Astrocyte (in vitro differentiated cells and primary cell): Measurements from ENCODE around the gene SETD1A. TPM values are rescaled to one million over a fixed set of nuclear protein-coding genes. Genes with fewer than 3 reads are reported as not detected.

Source experiments
- DNase-seq: peaks from one replicate; pipeline ENCODE4 v3.0.0-alpha.2; 2010; ENCODE audit warnings: low read depth
- FAIRE-seq: peaks from 2 replicates; lab custom pipeline; 2011; peaks lifted over from hg19 to GRCh38; lab: Jason Lieb, UNC
- H2AFZ ChIP-seq: 2 replicates; pipeline ENCODE4 v1.6.0; 2012; ENCODE audit warnings: low read depth, low read length, inconsistent platforms
- H3K27ac ChIP-seq: 2 replicates; pipeline ENCODE4 v1.5.1; 2011; ENCODE audit warnings: low read depth, low read length, inconsistent platforms
- H3K27me3 ChIP-seq: 2 replicates; pipeline ENCODE4 v1.6.0; 2011; ENCODE audit warnings: low read length, inconsistent platforms; ENCODE audit not compliant: insufficient read depth
- H3K36me3 ChIP-seq: 2 replicates; pipeline ENCODE4 v1.5.1; 2011; ENCODE audit warnings: low read length, inconsistent platforms; ENCODE audit not compliant: insufficient read depth
- H3K4me1 ChIP-seq: 2 replicates; pipeline ENCODE4 v1.5.1; 2011; ENCODE audit warnings: low read length, inconsistent platforms; ENCODE audit not compliant: insufficient read depth
- H3K4me2 ChIP-seq: 2 replicates; pipeline ENCODE4 v1.6.0; 2012; ENCODE audit warnings: low read length, inconsistent platforms
- H3K4me3 ChIP-seq: 2 replicates; pipeline ENCODE4 v1.5.1; 2011; ENCODE audit warnings: low read depth, mild to moderate bottlenecking, low read length, inconsistent platforms; ENCODE audit not compliant: insufficient read depth
- H3K79me2 ChIP-seq: 2 replicates; pipeline ENCODE4 v1.6.0; 2012; ENCODE audit warnings: mild to moderate bottlenecking, low read length, inconsistent platforms; ENCODE audit not compliant: insufficient read depth
- H3K9ac ChIP-seq: 2 replicates; pipeline ENCODE4 v1.6.0; 2012; ENCODE audit warnings: mild to moderate bottlenecking, low read length, inconsistent platforms
- H3K9me3 ChIP-seq: 2 replicates; pipeline ENCODE4 v1.5.1; 2012; ENCODE audit warnings: low read depth, mild to moderate bottlenecking, low read length, inconsistent platforms; ENCODE audit not compliant: insufficient read depth
- H4K20me1 ChIP-seq: 2 replicates; pipeline ENCODE4 v1.6.0; 2012; ENCODE audit warnings: low read length, inconsistent platforms; ENCODE audit not compliant: insufficient read depth
- H3K27ac Mint-ChIP-seq: one replicate; pipeline ENCODE4 v1.8.0; 2021; ENCODE audit warnings: mild to moderate bottlenecking, mixed read lengths; ENCODE audit not compliant: unreplicated experiment
- H3K27me3 Mint-ChIP-seq: one replicate; pipeline ENCODE4 v1.8.0; 2021; ENCODE audit warnings: low read depth, mixed read lengths; ENCODE audit not compliant: unreplicated experiment
- H3K36me3 Mint-ChIP-seq: one replicate; pipeline ENCODE4 v1.8.0; 2021; ENCODE audit warnings: low read depth, mixed read lengths; ENCODE audit not compliant: unreplicated experiment
- H3K4me1 Mint-ChIP-seq: one replicate; pipeline ENCODE4 v1.8.0; 2021; ENCODE audit warnings: low read depth, mixed read lengths; ENCODE audit not compliant: unreplicated experiment
- H3K4me3 Mint-ChIP-seq: one replicate; pipeline ENCODE4 v1.8.0; 2021; ENCODE audit warnings: mild to moderate bottlenecking, moderate library complexity, mixed read lengths; ENCODE audit not compliant: unreplicated experiment
- H3K9me3 Mint-ChIP-seq: one replicate; pipeline ENCODE4 v1.8.0; 2021; ENCODE audit warnings: mild to moderate bottlenecking, mixed read lengths; ENCODE audit not compliant: unreplicated experiment
- EZH2 ChIP-seq: IDR thresholded peaks from 2 replicates; pipeline ENCODE4 v1.6.1; 2012; ENCODE audit warnings: mild to moderate bottlenecking, low read length, inconsistent platforms; ENCODE audit not compliant: insufficient read depth
- total RNA-seq: library from RNA; stranded (reverse); gene quantifications from 2 replicates; pipeline ENCODE4 v1.2.1, GENCODE V29; 2021
- TF ChIP-seq, protein P1 (sequence below): IDR thresholded peaks from 2 replicates; pipeline ENCODE4 v1.5.1; 2011; ENCODE audit warnings: low read depth, mild to moderate bottlenecking, inconsistent platforms, low read length, moderate library complexity; ENCODE audit not compliant: insufficient read depth

The SETD1A gene
- total RNA-seq, 1 donor from 2014 or later, result 18.7 TPM

DNA sequence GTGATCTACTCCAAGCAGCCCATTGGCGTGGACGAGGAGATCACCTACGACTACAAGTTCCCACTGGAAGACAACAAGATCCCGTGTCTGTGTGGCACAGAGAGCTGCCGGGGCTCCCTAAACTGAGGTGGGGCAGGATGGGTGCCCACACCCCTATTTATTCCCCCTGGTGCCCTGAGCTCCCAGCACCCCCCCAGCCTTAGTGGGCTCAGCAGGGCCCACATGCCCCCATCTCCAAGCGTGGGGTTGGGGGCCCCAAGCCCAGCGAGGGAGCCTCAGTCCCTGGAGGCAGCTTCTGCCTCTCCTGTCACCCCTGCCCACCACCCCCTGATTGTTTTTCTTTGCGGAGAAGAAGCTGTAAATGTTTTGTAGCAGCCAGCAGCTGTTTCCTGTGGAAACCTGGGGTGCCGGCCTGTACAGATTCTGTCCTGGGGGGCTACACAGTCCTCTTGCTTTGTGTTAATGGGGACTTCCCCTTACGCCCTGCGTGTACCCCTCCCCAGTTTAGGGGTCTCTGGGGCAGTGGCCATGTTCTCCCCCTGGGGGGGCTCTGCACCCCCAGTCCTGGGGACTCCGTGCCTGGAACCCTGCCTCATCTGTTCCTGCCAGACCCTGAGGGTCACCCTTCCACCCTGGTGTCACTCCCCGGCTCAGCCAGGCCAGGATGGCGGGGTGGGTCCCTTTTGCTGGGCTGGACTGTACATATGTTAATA is 26.5 kb downstream of the SETD1A start:
- no peak for DNase-seq
- H3K27me3 ChIP-seq, result no peaks in the 10 kb centered on the region
- no peak overlapping the region for H3K4me3 ChIP-seq
- H3K9ac ChIP-seq, result no peak overlapping the region
- Mint-ChIP-seq H3K36me3 (peaks cover 11% of the 10 kb centered on the region), H3K4me1 (peaks cover 7% of the 10 kb centered on the region), H3K27ac (no peak overlapping the region), H3K4me3 (no peak overlapping the region), H3K9me3 (no peaks in the 10 kb centered on the region), H3K27me3 (no peaks in the 10 kb centered on the region)
- no peaks in the 10 kb centered on the region for H3K79me2 ChIP-seq
- peaks cover 7% of the 10 kb centered on the region for H3K36me3 ChIP-seq
- no peak overlapping the region for H3K4me2 ChIP-seq
- no peak overlapping the region for H2AFZ ChIP-seq
- peaks cover 6% of the 10 kb centered on the region for H4K20me1 ChIP-seq
- H3K27ac ChIP-seq, result no peak overlapping the region
- H3K4me1 ChIP-seq, result peaks cover 10% of the 10 kb centered on the region
- TF ChIP-seq EZH2, result no peak
- TF ChIP-seq, protein P1, sequence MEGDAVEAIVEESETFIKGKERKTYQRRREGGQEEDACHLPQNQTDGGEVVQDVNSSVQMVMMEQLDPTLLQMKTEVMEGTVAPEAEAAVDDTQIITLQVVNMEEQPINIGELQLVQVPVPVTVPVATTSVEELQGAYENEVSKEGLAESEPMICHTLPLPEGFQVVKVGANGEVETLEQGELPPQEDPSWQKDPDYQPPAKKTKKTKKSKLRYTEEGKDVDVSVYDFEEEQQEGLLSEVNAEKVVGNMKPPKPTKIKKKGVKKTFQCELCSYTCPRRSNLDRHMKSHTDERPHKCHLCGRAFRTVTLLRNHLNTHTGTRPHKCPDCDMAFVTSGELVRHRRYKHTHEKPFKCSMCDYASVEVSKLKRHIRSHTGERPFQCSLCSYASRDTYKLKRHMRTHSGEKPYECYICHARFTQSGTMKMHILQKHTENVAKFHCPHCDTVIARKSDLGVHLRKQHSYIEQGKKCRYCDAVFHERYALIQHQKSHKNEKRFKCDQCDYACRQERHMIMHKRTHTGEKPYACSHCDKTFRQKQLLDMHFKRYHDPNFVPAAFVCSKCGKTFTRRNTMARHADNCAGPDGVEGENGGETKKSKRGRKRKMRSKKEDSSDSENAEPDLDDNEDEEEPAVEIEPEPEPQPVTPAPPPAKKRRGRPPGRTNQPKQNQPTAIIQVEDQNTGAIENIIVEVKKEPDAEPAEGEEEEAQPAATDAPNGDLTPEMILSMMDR, result no peak
- FAIRE-seq, result no peak
- H3K9me3 ChIP-seq, result no peaks in the 10 kb centered on the region

DNA sequence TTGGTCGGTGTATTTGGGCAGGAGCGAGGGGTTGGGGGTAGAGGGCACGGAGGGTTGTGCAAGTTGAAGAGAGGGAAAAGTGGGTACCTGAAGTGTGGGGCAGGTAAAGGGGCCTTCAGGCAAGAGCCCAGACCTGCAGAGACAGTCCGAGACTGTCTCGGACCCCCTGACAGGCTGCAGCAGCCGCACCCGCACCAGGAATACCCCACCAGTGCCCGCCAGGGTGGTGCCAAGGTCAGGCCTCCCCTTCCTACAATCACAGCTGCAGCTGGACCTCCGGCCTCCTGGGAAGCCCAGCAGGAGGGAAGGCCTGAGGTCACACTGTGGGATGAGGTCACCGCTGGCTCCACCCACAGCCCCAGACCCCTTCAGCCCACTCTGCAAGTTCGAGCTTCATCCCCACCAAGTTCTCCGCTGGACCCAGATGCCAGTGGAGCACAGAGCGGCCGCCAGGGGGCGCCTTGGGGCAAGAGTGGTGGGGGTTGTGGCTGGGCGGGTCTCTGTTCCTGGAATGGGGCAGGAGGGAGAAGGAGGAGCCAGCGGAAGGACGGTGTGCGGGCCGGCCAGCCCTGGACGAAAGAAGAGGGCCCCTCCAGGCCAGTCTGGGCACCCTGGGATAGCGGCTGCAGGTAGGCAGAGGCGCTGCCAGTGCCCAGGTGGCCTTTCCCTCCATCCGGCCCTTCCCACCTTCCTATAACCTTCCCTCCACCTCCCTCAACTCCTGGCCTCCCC is 27.3 kb downstream of the SETD1A start, which contains the start of gene HSD3B7:
TSS of gene HSD3B7 (plus strand) at position 539 of the 732 bp plus-strand sequence. CDS start 452 bp downstream, outside the sequence.
- Histone ChIP-seq H4K20me1 (peaks cover 6% of the 10 kb centered on the region), H3K27ac (no peak within 1 kb of the TSS), H3K9me3 (no peaks in the 10 kb centered on the region), H3K9ac (peak within 1 kb of the TSS; percentile 68), H3K36me3 (peaks cover 7% of the 10 kb centered on the region), H3K4me1 (peaks cover 10% of the 10 kb centered on the region), H3K27me3 (no peaks in the 10 kb centered on the region), H3K79me2 (no peaks in the 10 kb centered on the region), H2AFZ (peak within 1 kb of the TSS; percentile 32), H3K4me3 (no peak within 1 kb of the TSS), H3K4me2 (peak within 1 kb of the TSS; percentile 80)
- FAIRE-seq, result no peak
- Mint-ChIP-seq H3K9me3 (no peaks in the 10 kb centered on the region), H3K4me1 (peaks cover 7% of the 10 kb centered on the region), H3K27ac (no peak within 1 kb of the TSS), H3K27me3 (no peaks in the 10 kb centered on the region), H3K4me3 (peak within 1 kb of the TSS; percentile 67), H3K36me3 (peaks cover 11% of the 10 kb centered on the region)
- TF ChIP-seq, protein P1, result peak; percentile 67
- no peak for TF ChIP-seq EZH2
- peak; percentile 47 for DNase-seq
